Tibial nerve (tissue), 3 donors: ENCODE data around the gene CALM3.

Source experiments
- POLR2A ChIP-seq, 2 donors: fragments of 450-650 bp; IDR thresholded peaks; one replicate each; pipeline ENCODE4 v1.6.1; 2017; ENCODE audit warnings: antibody characterized with exemption in 2 of 2, mild to moderate bottlenecking in 2 of 2, moderate library complexity in 2 of 2
- TF ChIP-seq, protein P1 (sequence below), 5 experiments: fragments of 200-600 bp in 3 of 5; fragments of 450-650 bp in 2 of 5; sonication (generic) in 3 of 5; IDR thresholded peaks; one replicate each; pipeline ENCODE4 v1.5.1; 2016 to 2019; ENCODE audit warnings: antibody characterized with exemption in 5 of 5, mild to moderate bottlenecking in 3 of 5, moderate library complexity in 2 of 5

DNA sequence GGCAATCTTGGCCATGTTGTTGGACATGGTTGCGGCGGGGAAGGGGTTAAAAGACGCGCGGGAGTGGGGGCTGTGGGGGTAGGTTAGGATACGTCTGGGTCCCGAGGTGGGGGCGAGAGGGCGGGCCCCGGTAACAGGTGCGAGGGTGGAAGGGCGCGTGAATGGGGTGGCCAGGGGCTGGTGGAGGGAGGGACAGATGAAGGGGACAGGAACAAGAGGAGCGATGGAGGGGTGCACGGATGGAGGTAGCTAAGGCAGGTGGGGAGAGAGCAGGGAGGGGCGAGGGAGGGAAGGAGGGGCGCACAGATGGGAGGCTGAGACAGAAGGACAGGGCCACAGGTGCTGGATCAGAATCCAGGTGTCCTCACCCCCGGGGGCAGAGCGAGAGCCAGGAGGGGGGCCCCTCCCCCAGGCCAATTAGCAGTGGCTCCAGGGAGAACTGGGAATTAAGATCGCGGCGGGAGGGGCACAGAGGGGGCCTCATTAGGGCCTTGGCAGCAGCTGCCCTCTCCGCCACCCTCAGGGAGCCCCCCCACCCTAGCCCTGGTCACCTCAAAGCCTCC, 33.6 kb downstream of the CALM3 start:
- TF ChIP-seq, protein P1, sequence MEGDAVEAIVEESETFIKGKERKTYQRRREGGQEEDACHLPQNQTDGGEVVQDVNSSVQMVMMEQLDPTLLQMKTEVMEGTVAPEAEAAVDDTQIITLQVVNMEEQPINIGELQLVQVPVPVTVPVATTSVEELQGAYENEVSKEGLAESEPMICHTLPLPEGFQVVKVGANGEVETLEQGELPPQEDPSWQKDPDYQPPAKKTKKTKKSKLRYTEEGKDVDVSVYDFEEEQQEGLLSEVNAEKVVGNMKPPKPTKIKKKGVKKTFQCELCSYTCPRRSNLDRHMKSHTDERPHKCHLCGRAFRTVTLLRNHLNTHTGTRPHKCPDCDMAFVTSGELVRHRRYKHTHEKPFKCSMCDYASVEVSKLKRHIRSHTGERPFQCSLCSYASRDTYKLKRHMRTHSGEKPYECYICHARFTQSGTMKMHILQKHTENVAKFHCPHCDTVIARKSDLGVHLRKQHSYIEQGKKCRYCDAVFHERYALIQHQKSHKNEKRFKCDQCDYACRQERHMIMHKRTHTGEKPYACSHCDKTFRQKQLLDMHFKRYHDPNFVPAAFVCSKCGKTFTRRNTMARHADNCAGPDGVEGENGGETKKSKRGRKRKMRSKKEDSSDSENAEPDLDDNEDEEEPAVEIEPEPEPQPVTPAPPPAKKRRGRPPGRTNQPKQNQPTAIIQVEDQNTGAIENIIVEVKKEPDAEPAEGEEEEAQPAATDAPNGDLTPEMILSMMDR (IDR thresholded peaks at IDR 0.05): no peak
- no peak for TF ChIP-seq POLR2A (IDR thresholded peaks at IDR 0.05)
